Sigmoid colon (tissue), 7 donors: ENCODE data around the gene SRGAP1. TPM values are rescaled to one million over a fixed set of nuclear protein-coding genes. Genes with fewer than 3 reads are reported as not detected.

ENCODE experiments used
- DNase-seq: peaks from one replicate; pipeline ENCODE4 v3.0.0-alpha.2; 2019
- H3K27ac ChIP-seq, 4 donors: fragments of 200-600 bp; sonication (generic); one replicate each; pipeline ENCODE4 v1.5.1; 2016 to 2019; ENCODE audit warnings: mild to moderate bottlenecking in 1 of 4
- H3K27me3 ChIP-seq, 3 donors: fragments of 200-600 bp; sonication (generic); one replicate each; pipeline ENCODE4 v1.5.1; 2019; ENCODE audit warnings: mild to moderate bottlenecking in 1 of 3
- H3K36me3 ChIP-seq, 4 donors: fragments of 200-600 bp; sonication (generic); one replicate each; pipeline ENCODE4 v1.5.1; 2016 to 2019
- H3K4me1 ChIP-seq, 4 donors: fragments of 200-600 bp; sonication (generic); one replicate each; pipeline ENCODE4 v1.5.1; 2017 to 2019
- H3K4me3 ChIP-seq, 4 donors: fragments of 200-600 bp; sonication (generic); one replicate each; pipeline ENCODE4 v1.5.1; 2017 to 2019; ENCODE audit warnings: mild to moderate bottlenecking in 2 of 4, moderate library complexity in 1 of 4
- H3K9me3 ChIP-seq, 4 donors: fragments of 200-600 bp in 3 of 4; sonication (generic) in 3 of 4; one replicate each; pipeline versions ENCODE4 v1.5.1 to v1.6.1; 2013 to 2019
- CTCF ChIP-seq, 4 experiments: fragments of 450-650 bp in 3 of 4; fragments of 200-600 bp in 1 of 4; IDR thresholded peaks; one replicate each; pipeline ENCODE4 v1.5.1; 2016 to 2019; ENCODE audit warnings: antibody characterized with exemption in 4 of 4, mild to moderate bottlenecking in 3 of 4, moderate library complexity in 2 of 4
- EP300 ChIP-seq, 4 donors: sonication (generic); formaldehyde crosslinking; IDR thresholded peaks; one replicate each; pipeline ENCODE4 v1.6.1; 2017; ENCODE audit warnings: antibody characterized with exemption in 4 of 4
- POLR2A ChIP-seq, 2 donors: fragments of 450-650 bp; IDR thresholded peaks; one replicate each; pipeline ENCODE4 v1.6.1; 2016; ENCODE audit warnings: antibody characterized with exemption in 2 of 2, mild to moderate bottlenecking in 2 of 2, moderate library complexity in 2 of 2
- POLR2AphosphoS5 ChIP-seq, 4 donors: sonication (generic); formaldehyde crosslinking; IDR thresholded peaks; one replicate each; pipeline ENCODE4 v1.6.1; 2017; ENCODE audit warnings: antibody characterized with exemption in 4 of 4
- WGBS, 2 donors: extraction: QIAGEN DNeasy Blood & Tissue Kit; methylation state at CpG; one replicate each; pipeline ENCODE4 v1.1.7; 2013; 5-methylcytosine and 5-hydroxymethylcytosine counted together
- intact Hi-C: fragments of 100-400 bp; cut with DNase I; formaldehyde crosslinking; loops from one replicate; pipeline ENCODE4 v1.15.1; 2023
- polyA plus RNA-seq, 3 donors: library from polyadenylated mRNA; stranded (reverse); fragments of 200-250 nt; gene quantifications; one replicate each; pipeline ENCODE4 v1.2.3, GENCODE V29; 2013
- total RNA-seq, 4 donors: library from RNA; depleted of rRNA; stranded (reverse); fragments of >200 nt; gene quantifications; one replicate each; pipeline ENCODE4 v1.1.0, GENCODE V29; 2016
- donor health status: healthy with polysubstance abuse.
- donor health status: Bipolar disorder and iron deficiency.
- donor health status: healthy.

The SRGAP1 gene
- total and polyA plus RNA-seq, 7 donors, result 2.4 to 16.3 (median 5.4) TPM

DNA sequence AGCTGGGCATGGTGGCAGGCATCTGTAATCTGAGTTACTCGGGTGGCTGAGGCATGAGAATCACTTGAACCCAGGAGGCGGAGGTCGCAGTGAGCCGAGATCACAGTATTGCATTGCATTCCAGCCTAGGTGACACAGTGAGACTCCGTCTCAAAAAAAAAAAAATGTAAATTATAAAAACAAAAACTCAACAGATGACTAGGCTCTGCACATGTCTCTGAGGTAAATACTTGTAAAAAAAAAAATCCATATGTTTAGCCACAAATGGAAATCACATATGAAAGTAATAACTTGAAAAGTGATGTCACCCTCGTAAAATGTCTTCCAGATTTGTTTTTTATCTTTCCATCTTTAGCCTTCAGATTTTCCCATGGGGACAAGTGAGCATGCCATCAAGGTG lies 292.6 kb downstream of the SRGAP1 start:
- no peak overlapping the region for H3K4me3 ChIP-seq
- no peaks in the 10 kb centered on the region for H3K4me1 ChIP-seq
- H3K27ac ChIP-seq, result no peak overlapping the region
- H3K36me3 ChIP-seq, result peaks cover 0 to 15% (median 8%) of the 10 kb centered on the region in 4 donors
- H3K9me3 ChIP-seq, result peaks cover 0 to 8% (median 5%) of the 10 kb centered on the region in 4 donors
- 92 to 97% methylated on average over 6 of the region's 6 CpGs for WGBS, 2 donors
- no peak for TF ChIP-seq EP300 (IDR thresholded peaks at IDR 0.05)
- no peak for TF ChIP-seq POLR2A (IDR thresholded peaks at IDR 0.05)
- no peak for TF ChIP-seq POLR2AphosphoS5 (IDR thresholded peaks at IDR 0.05)
- no peak for TF ChIP-seq CTCF (IDR thresholded peaks at IDR 0.05)
- H3K27me3 ChIP-seq, result no peaks in the 10 kb centered on the region
- intact Hi-C loops, result no loop called here
- no peak for DNase-seq

DNA sequence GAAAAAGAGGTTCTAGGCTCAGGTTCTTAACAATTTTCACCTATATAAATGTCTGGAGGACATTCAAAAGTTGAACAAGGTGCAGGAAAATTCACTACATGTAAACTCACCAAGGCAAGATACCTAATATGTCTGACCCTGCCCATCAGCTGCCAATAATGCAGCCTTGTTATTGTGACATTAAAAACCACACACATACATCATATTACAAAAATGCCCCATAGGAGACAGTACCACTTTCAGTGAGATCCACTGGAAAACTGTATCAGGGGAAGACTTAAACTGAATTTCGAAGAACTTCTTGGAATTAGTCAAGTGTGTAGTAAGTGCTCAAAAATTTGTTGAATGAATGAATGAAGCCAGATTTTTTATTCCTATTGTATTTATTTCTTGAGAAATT lies 294.5 kb downstream of the SRGAP1 start:
- H3K4me1 ChIP-seq, result no peaks in the 10 kb centered on the region
- intact Hi-C loops, result no loop called here
- 91 to 94% methylated on average over 1 of the region's 1 CpG for WGBS, 2 donors
- no peaks in the 10 kb centered on the region for H3K27me3 ChIP-seq
- H3K4me3 ChIP-seq, result no peak overlapping the region
- TF ChIP-seq EP300 (IDR thresholded peaks at IDR 0.05) (no peak), CTCF (IDR thresholded peaks at IDR 0.05) (no peak), POLR2A (IDR thresholded peaks at IDR 0.05) (no peak), POLR2AphosphoS5 (IDR thresholded peaks at IDR 0.05) (no peak)
- H3K36me3 ChIP-seq, result peaks cover 0 to 18% (median 11%) of the 10 kb centered on the region in 4 donors
- H3K9me3 ChIP-seq, result peaks cover 0 to 2% (median under 1%) of the 10 kb centered on the region in 4 donors
- H3K27ac ChIP-seq, result no peak overlapping the region
- DNase-seq, result no peak

GRCh38 chr12:64142382-64142781 lies 297.9 kb downstream of the SRGAP1 start:
- Histone ChIP-seq H3K4me1 (no peaks in the 10 kb centered on the region), H3K36me3 (peaks cover 0 to 19% (median 8%) of the 10 kb centered on the region in 4 donors), H3K4me3 (no peak overlapping the region), H3K27me3 (no peaks in the 10 kb centered on the region), H3K27ac (no peak overlapping the region), H3K9me3 (no peaks in the 10 kb centered on the region)
- no peak for TF ChIP-seq POLR2A (IDR thresholded peaks at IDR 0.05)
- no peak for TF ChIP-seq EP300 (IDR thresholded peaks at IDR 0.05)
- no peak for TF ChIP-seq POLR2AphosphoS5 (IDR thresholded peaks at IDR 0.05)
- TF ChIP-seq CTCF (IDR thresholded peaks at IDR 0.05), result no peak
- intact Hi-C loops, result no loop called here
- no peak for DNase-seq
- 94 to 97% methylated on average over 7 of the region's 7 CpGs for WGBS, 2 donors

GRCh38 chr12:64142784-64143183 lies 298.3 kb downstream of the SRGAP1 start:
- peaks cover 0 to 19% (median 8%) of the 10 kb centered on the region in 4 donors for H3K36me3 ChIP-seq
- DNase-seq, result no peak
- intact Hi-C loops, result no loop called here
- H3K9me3 ChIP-seq, result no peaks in the 10 kb centered on the region
- no peak overlapping the region for H3K4me3 ChIP-seq
- TF ChIP-seq POLR2AphosphoS5 (IDR thresholded peaks at IDR 0.05) (no peak), POLR2A (IDR thresholded peaks at IDR 0.05) (no peak), CTCF (IDR thresholded peaks at IDR 0.05) (no peak), EP300 (IDR thresholded peaks at IDR 0.05) (no peak)
- H3K27ac ChIP-seq, result no peak overlapping the region
- 94% methylated on average over 7 of the region's 7 CpGs for WGBS, 2 donors
- H3K4me1 ChIP-seq, result no peaks in the 10 kb centered on the region
- H3K27me3 ChIP-seq, result no peaks in the 10 kb centered on the region

GRCh38 chr12:64145226-64145625 lies 300.7 kb downstream of the SRGAP1 start:
- peaks cover 0 to 19% (median 8%) of the 10 kb centered on the region in 4 donors for H3K36me3 ChIP-seq
- intact Hi-C loops, result no loop called here

More at GRCh38 chr12:64145226-64145625, 300.7 kb downstream of the SRGAP1 start:
- WGBS, 2 donors, result 96 to 97% methylated on average over 5 of the region's 5 CpGs
- DNase-seq, result no peak
- no peaks in the 10 kb centered on the region for H3K9me3 ChIP-seq
- H3K27me3 ChIP-seq, result no peaks in the 10 kb centered on the region
- no peak overlapping the region for H3K27ac ChIP-seq
- no peak for TF ChIP-seq CTCF (IDR thresholded peaks at IDR 0.05)
- TF ChIP-seq POLR2A (IDR thresholded peaks at IDR 0.05), result no peak
- no peak for TF ChIP-seq EP300 (IDR thresholded peaks at IDR 0.05)
- no peak for TF ChIP-seq POLR2AphosphoS5 (IDR thresholded peaks at IDR 0.05)
- no peak overlapping the region for H3K4me3 ChIP-seq
- no peaks in the 10 kb centered on the region for H3K4me1 ChIP-seq
